GM18858 (cell line): ENCODE measurements around the gene LRCOL1.

ENCODE experiments used
- ATAC-seq: cut with Tn5 transposase; IDR thresholded peaks from one replicate; pipeline ENCODE4 v1.9.1; 2021; ENCODE audit not compliant: unreplicated experiment

Gene LRCOL1

DNA sequence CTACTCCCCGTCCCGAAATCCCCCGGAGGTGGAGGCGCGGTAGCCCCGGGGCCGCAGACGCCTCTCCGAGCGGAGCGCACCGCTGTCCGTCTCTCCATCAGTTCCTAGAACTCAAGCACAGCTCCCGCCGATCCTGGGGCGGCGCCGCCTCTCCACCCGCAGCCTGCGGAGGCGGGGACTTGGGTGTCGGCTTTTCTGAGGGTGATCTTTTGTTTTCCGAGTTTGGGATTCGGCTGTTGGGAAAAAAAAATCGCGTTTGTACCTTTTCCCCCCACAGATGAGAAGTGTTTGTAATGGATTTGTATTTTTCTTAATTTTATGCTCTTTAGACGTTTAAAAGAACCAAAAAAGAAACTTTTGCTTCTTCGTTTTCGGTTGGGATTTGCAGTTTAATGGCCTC is 26.6 kb downstream of the LRCOL1 start:
- ATAC-seq: no peak

DNA sequence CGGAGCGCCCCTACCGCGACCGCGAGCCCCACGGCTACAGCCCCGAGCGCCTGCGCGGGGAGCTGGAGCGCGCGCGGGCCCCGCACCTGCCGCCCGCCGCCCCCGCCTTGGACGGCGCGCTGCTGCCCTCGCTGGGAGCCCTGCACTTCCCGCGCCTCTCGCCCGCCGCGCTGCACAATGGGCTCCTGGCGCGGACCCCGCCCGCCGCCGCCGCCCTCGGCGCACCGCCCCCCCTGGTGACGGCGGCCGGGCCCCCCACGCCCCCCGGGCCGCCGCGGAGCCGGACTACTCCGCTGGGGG is 27.0 kb downstream of the LRCOL1 start:
- ATAC-seq: no peak

DNA sequence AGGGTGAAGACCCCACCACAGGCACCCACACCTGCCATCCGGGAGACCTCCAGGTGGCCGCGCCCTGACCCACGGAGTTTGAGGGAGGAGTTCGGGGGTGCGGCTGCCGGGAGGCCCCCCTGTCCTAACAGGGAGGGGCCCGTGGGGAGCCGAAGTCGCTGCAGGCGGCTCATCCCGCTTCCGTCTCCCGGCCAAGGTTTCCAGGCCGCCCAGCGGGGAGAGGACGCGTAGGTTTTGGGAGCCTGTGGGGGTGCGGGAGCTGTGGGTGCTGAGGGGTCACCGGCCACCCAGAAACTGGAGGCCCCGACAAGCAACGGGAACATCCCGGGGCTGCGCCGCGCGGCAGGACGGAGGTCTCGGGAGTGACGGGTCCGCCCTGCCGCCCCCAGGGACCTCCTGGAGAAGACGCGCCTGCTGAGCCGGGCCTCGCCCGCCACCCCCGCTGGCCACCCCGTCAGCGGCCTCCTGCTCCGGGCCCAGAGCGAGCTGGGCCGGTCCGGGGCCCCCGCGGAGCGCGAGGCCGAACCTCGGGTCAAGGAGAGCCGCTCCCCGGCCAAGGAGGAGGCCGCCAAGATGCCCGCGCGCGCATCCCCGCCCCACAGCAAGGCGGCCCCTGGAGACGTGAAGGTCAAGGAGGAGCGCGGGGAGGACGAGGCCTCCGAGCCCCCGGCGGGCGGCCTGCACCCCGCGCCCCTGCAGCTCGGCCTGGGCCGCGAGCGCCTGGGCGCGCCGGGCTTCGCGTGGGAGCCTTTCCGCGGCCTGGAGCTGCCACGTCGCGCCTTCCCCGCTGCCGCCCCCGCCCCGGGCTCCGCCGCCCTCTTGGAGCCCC is 27.6 kb downstream of the LRCOL1 start:
- ATAC-seq: no peak

GRCh38 chr12:132582058-132582420 is 28.3 kb downstream of the LRCOL1 start:
- ATAC-seq: no peak

DNA sequence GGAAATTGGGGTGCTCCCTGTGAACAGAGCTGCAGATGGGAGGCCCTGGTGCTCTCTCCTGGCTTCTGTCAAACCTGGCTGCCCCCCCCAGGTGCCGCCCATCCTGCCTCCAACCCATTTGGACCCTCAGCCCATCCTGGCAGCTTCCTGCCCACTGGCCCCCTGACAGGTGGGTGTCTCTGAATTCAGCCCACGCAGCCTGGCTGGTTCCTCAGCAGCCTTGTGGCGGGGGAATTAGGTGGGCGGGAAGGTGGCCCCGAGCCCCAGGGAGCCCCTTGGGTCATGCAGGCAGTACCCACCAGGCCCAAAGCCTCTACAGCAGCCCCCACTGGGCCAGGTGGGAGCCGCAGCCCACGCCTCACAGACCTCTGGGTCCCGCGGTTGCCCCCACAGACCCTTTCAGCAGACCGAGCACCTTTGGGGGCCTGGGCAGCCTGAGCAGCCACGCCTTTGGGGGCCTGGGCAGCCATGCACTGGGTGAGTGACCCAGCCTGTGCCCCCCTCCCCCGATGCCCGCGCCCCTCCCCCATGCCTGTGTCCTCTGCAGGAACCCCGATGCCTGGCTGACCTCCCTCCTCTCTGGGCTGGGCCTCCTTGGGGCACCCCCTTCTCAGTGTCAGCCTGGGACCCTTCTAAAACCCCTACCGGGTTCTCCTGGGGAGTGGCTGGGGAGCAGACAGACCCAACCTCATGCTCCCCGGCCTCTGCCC is 28.9 kb downstream of the LRCOL1 start:
- no peak for ATAC-seq

DNA sequence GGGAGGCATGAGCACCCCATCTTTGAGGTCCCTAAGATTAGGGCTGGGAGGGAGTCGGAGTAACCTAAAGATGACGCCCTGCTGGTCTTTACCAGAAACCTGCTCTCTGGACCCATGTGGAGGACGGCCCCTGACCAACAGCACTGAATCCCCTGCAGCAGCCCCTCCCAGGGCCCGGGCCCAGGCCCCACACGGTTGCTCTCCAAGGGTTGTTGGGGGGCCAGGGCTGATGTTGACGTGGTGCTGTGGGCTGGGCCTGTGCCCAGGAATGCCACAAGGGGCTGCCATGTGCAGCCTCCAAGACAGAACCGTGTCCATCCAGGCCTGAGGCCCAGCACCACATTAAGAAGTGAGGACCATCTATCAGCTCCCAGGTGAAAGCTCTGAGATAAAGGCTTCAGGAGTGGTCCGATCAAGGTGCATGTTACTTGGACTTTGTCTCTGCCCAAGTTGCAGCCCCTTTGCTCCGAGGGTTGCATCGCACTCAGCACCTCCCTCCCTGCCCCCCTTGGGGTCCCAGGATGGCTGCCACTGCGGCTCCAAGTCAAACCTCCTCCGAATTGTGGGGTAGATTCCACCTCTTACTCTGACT is 29.6 kb downstream of the LRCOL1 start:
- ATAC-seq: no peak

DNA sequence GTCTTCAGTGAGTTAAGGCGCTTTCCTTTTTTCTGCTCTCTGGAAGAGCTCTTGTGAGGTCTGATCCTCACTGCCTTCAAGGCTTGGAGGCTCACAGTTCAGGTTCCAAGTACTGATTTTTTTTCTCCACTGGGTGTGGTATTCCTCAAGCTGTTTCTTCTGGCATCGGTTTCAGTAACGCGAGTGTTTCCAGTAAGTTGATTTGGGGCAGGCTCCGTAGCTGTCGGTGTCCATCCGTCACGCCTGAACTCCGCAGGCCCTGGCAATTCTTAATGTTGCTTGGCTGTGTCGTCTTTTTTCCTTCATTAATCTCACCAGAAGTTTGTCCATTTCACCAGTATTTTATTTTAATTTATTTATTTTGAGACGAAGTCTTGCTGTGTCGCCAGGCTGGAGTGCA is 30.6 kb downstream of the LRCOL1 start:
- ATAC-seq: no peak

GRCh38 chr12:132578826-132579225 is 31.6 kb downstream of the LRCOL1 start:
- ATAC-seq: no peak

- no peak for ATAC-seq
Observed at GRCh38 chr12:132578118-132578517, 32.3 kb downstream of the LRCOL1 start.

DNA sequence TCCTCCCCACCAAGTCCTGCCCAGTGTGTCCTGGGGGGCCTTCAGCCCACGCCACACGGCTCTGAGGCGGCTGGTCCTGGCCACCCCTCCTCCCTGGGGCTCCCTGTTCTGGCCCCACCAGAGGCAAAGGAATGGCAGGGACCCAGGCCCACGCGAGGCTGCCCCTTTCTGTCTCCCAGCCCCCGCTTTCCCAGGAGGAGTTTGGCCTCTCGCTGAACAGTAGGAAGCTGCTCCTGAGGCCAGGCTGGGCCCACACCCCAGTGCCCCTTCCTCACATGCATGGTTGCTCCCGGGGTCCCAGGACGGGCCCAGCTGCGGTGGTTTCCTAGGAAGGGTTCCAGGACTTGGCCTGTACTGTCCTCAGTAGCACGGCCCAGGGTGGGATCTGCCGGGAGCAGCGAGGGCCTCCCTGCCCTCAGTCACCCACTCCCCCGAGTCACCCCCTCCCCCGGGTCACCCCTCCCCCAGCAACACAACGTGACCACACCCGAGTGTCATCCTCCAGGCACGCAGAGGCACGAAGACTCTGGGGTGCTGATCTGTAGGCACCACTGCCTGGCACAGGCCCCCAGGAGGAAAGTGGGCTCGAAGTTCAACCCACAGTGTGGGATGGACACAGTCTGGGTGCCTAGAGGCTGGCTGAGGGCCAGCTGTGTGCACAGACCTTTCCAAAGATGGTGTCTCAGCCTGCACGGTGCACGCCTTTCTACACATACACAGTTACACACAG is 33.0 kb downstream of the LRCOL1 start:
- ATAC-seq: no peak

DNA sequence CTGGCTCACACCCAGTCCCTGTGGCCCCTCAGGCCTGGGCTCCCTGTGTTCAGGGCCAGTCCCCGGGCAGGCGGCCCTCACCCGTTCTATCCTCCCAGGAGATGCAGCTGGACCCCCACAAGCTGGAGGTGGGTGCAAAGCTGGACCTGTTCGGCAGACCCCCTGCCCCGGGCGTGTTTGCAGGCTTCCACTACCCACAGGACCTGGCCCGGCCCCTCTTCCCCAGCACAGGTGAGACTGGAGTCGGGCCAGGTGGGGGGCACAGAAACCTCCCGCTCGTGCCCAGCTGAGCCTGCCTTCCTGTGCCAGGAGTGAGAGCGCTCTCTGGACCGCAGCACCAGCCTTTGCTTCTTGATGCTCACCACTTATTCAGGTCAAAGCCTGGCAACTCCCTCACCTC is 33.7 kb downstream of the LRCOL1 start:
- no peak for ATAC-seq

DNA sequence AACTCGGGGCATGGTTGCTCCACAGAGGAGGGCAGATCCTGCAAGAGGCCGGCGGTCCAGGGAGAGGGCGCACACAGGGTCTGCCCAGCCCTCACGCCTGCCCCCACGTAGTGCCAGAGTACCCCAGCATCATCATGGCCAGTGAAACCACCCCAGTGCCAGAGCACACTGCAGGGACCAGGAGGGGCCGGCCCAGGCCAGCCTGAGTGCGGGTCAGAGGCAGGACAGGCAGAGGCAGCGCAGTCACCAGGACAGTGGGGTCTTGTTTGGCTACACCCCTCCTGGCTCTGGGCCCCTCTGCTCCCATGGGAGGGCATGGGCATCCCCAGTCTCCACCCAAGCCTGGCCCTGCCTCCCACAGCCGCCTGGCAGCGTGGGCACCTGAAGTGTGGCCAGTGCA is 34.7 kb downstream of the LRCOL1 start:
- no peak for ATAC-seq

- ATAC-seq: no peak
Observed at GRCh38 chr12:132574271-132574996, 35.9 kb downstream of the LRCOL1 start.

DNA sequence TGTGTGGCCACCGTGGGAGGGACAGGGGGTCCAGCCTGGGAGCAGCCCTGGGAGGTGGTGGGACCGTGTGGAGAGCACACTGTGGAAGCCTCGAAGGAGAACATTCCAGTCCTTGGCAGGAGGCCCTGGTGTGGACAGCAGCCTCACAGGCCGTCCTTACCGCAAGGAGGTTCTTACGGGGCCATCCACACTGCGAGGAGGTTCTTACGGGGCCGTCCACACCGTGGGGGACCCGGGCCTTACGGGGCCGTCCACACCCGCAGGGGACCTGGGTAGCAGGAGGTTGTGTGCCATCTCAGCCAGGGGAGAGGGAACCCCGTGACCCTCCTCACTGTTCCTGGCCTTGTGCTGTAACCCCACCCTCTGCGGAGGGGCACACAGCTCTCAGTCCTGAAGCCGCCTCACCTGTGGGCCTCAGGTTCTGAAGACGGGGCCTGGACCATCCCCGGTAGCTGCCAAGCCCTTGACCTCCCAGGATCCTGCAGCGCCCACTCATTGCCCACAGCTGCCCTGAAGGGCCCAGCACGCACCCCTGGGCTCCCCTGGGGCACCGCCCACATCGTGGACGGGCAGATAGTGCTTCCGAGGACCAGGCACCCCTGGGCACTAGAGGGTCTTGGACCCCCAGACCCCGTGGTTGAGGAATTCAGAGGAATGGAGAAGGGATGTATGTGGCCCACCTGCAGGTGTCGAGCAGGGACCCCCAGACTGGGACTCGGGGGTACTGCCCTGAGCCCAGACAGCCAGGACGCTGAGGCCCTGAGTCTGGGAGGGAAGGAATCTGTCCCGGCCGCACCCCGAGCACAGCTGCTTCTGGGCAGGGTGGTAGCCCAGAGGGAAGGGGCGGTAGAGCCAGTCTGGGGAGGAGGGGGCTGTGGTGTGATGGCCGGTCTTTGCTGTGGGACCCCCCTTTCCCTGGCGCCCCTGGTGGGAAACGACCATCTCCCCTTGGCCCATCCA is 37.3 kb downstream of the LRCOL1 start:
- no peak for ATAC-seq

GRCh38 chr12:132572106-132572505 is 38.3 kb downstream of the LRCOL1 start:
- ATAC-seq: no peak

GRCh38 chr12:132571598-132571997 is 38.8 kb downstream of the LRCOL1 start:
- ATAC-seq: no peak

DNA sequence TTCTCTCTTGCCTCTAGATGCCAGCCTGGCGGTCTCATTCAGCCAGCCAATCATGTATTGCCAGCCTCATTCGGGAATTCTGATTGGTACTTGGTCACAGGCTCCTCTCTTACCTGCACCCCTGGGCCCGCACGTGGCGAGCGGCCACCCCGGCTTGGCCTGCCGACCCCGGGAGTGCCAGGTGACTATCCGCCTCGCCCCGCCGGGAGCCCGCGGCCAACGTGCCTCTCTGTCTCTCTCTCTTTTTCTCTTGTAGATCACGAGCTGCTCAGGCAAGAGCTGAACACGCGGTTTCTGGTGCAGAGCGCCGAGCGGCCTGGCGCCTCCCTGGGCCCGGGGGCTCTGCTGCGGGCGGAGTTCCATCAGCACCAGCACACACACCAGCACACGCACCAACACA is 39.3 kb downstream of the LRCOL1 start:
- ATAC-seq: no peak

DNA sequence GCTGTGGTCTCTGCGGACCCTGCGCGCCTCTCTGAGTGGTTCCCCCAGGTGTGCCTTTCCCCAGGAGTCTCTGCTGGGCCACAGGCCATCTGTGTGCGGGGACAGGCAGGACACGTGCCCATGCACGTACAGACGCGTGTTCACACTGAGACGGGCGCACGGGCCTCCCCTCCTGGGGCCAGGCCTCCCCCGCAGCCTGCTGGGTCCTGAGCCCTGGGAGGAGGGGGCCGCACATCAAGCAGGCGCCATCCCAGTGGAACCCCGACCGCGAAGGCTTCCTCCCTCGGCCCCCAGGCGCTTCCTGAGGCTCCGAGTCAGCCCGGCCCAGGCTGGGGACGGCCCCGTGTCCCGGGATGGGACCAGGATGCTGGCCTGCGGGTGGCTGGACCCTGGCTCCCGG is 39.7 kb downstream of the LRCOL1 start:
- no peak for ATAC-seq

DNA sequence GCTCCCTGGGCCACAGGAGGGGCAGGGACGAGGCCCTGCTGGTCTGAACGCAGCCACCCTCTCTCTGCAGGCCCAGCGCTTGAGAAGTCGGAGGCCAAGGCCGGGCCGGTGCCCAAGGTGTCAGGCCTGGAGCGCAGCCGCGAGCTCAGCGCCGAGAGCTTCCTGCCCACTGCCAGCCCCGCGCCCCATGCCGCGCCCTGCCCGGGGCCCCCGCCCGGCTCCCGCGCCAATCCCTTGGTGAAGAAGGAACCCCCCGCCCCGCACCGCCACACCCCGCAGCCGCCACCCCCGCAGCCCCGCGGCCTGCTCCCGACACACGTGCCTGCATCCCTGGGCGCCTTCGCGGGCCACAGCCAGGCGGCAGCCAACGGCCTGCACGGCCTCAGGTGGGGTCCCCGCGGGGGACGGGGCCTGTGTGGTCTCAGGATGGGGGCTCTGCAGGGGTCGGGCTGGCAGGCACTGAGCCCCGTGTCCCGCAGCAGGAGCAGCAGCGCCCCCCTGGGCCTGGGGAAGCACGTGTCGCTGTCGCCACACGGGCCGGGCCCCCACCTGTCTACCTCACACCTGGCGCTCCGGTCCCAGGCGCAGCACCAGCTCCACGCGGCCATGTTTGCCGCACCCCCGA is 40.4 kb downstream of the LRCOL1 start:
- ATAC-seq: no peak
